Endodermal cell (in vitro differentiated cells): ENCODE data around the gene EP400. TPM values are rescaled to one million over a fixed set of nuclear protein-coding genes. Genes with fewer than 3 reads are reported as not detected.

ENCODE experiments used
- DNase-seq: peaks from one replicate; pipeline ENCODE4 v3.0.0-alpha.2; 2017
- H3K27ac ChIP-seq: 2 replicates; pipeline ENCODE4 v1.5.1; 2013; ENCODE audit warnings: mild to moderate bottlenecking, low read depth, low read length, moderate library complexity
- H3K27me3 ChIP-seq: 2 replicates; pipeline ENCODE4 v1.6.1; 2013; ENCODE audit warnings: mild to moderate bottlenecking, low read length, moderate library complexity; ENCODE audit not compliant: insufficient read depth, control insufficient read depth, poor library complexity, severe bottlenecking
- H3K36me3 ChIP-seq: 2 replicates; pipeline ENCODE4 v1.7.0; 2013; ENCODE audit warnings: mild to moderate bottlenecking, low read length, moderate library complexity; ENCODE audit not compliant: control insufficient read depth, insufficient read depth
- H3K4me1 ChIP-seq: one replicate; pipeline ENCODE4 v1.7.0; 2013; ENCODE audit warnings: low read length; ENCODE audit not compliant: control insufficient read depth, insufficient read depth
- H3K4me3 ChIP-seq: 2 replicates; pipeline ENCODE4 v1.5.1; 2013; ENCODE audit warnings: mild to moderate bottlenecking, low read length, moderate library complexity
- H3K9ac ChIP-seq: 2 replicates; pipeline ENCODE4 v1.6.1; 2013; ENCODE audit warnings: mild to moderate bottlenecking, low read length, moderate library complexity; ENCODE audit not compliant: poor library complexity, severe bottlenecking; ENCODE audit errors: extremely low read depth
- H3K9me3 ChIP-seq: 2 replicates; pipeline ENCODE4 v1.6.1; 2013; ENCODE audit warnings: mild to moderate bottlenecking, low read length, moderate library complexity; ENCODE audit not compliant: control insufficient read depth
- H3K27ac Mint-ChIP-seq: 2 replicates; pipeline ENCODE4 v1.8.0; 2020; ENCODE audit warnings: mixed read lengths
- H3K27me3 Mint-ChIP-seq: 2 replicates; pipeline ENCODE4 v1.8.0; 2021; ENCODE audit warnings: mild to moderate bottlenecking, mixed read lengths; ENCODE audit not compliant: insufficient read depth
- H3K36me3 Mint-ChIP-seq: 2 replicates; pipeline ENCODE4 v1.8.0; 2020; ENCODE audit warnings: low read depth, mixed read lengths
- H3K4me1 Mint-ChIP-seq: 2 replicates; pipeline ENCODE4 v1.8.0; 2020; ENCODE audit warnings: mixed read lengths
- H3K4me3 Mint-ChIP-seq: 2 replicates; pipeline ENCODE4 v1.8.0; 2020; ENCODE audit warnings: mild to moderate bottlenecking, moderate library complexity, mixed read lengths
- H3K9me3 Mint-ChIP-seq: 2 replicates; pipeline ENCODE4 v1.8.0; 2020; ENCODE audit warnings: mild to moderate bottlenecking, mixed read lengths
- WGBS, 2 experiments: methylation state at CpG; one replicate each; pipeline versions ENCODE4 v1.1.5 to v1.1.7; 2013; ENCODE audit warnings: missing lambda C conversion rate in 2 of 2, mixed read lengths in 1 of 2; ENCODE audit not compliant: insufficient coverage in 1 of 2, insufficient read length in 1 of 2; 5-methylcytosine and 5-hydroxymethylcytosine counted together
- total RNA-seq, 2 donors: library from RNA; stranded (reverse); fragmentation: NEBNext Ultra II Directional in 1 of 2; extraction: Animal tissue kit (Norgen Biotek cat#: 25700) in 1 of 2; gene quantifications; 2 replicates in 1 of 2; 3 replicates in 1 of 2; pipeline ENCODE4 v1.2.1, GENCODE V29; 2021
- TF ChIP-seq, protein P1 (sequence below): fragments of 200-600 bp; sonication (generic); conservative IDR thresholded peaks from 2 replicates; pipeline ENCODE4 v1.5.0; 2021; ENCODE audit warnings: antibody characterized with exemption, mild to moderate bottlenecking

Gene EP400
- total RNA-seq, 2 donors from 2014 or later: 64.7 to 78.3 TPM

DNA sequence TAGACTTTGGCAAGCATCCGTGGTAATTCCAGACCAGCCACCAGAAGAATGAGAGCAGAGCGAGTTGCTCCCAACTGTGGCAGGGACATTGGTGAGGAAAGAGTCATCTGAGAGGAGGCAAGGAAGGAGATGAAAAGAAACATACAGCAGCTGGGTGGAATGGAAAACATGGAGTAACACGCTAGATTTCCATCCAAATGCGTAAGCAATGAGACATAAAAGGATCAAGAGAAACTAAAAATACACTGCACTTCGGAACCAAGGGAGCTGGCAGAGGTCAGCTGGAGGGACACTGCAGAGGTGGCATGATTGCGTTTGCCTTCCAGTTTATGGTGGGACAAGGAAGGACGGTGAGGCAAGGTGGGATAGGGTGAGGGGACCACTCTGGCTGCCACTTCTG, 111.5 kb downstream of the EP400 start:
- DNase-seq: no peak
- no peaks in the 10 kb centered on the region for H3K27me3 Mint-ChIP-seq
- Histone ChIP-seq H3K9ac (no peak overlapping the region), H3K9me3 (no peaks in the 10 kb centered on the region), H3K36me3 (peaks cover 46% of the 10 kb centered on the region), H3K27ac (no peak overlapping the region), H3K4me1 (no peaks in the 10 kb centered on the region), H3K27me3 (no peaks in the 10 kb centered on the region), H3K4me3 (no peak overlapping the region)
- H3K4me3 Mint-ChIP-seq: no peak overlapping the region
- WGBS, 2 experiments: 93 to 96% methylated on average over 6 to 7 of the region's 7 CpGs
- no peak overlapping the region for H3K27ac Mint-ChIP-seq
- TF ChIP-seq, protein P1, sequence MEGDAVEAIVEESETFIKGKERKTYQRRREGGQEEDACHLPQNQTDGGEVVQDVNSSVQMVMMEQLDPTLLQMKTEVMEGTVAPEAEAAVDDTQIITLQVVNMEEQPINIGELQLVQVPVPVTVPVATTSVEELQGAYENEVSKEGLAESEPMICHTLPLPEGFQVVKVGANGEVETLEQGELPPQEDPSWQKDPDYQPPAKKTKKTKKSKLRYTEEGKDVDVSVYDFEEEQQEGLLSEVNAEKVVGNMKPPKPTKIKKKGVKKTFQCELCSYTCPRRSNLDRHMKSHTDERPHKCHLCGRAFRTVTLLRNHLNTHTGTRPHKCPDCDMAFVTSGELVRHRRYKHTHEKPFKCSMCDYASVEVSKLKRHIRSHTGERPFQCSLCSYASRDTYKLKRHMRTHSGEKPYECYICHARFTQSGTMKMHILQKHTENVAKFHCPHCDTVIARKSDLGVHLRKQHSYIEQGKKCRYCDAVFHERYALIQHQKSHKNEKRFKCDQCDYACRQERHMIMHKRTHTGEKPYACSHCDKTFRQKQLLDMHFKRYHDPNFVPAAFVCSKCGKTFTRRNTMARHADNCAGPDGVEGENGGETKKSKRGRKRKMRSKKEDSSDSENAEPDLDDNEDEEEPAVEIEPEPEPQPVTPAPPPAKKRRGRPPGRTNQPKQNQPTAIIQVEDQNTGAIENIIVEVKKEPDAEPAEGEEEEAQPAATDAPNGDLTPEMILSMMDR: no peak
- H3K36me3 Mint-ChIP-seq: peaks cover 73% of the 10 kb centered on the region
- H3K9me3 Mint-ChIP-seq: no peaks in the 10 kb centered on the region
- no peaks in the 10 kb centered on the region for H3K4me1 Mint-ChIP-seq

DNA sequence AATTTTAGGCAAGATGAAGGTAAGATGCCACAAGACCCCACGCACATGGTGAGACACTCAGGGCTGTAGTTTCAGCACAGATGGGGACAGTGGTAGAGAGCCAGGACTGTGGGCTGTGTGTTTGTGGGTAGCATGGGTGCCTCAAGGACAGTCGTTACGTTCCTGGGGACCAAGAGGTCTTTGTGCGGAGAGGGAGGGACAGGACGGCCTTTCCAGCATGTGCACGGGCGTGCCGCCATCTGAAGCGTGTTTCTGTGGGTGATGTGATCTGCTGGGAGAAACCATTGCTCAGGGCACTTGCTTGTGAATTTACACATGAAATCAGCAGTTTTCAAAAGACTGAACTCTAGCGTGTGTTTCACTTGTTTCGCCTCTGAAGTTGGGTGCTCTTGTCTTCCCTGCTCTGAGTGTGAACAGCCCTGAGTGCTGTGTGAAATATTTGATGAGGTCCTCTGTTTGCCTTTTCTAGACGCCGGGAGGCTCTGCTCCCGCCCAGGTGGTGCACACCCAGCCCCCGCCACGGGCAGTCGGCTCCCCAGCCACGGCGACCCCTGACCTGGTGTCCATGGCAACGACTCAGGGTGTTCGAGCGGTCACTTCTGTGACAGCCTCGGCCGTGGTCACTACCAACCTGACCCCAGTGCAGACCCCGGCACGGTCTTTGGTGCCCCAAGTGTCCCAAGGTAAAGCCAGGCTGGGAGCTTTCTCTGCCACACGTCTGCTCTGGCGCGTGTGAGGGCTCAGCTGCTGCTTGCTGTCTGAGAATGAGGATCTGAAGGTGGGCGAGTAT, 112.1 kb downstream of the EP400 start:
- Histone ChIP-seq H3K36me3 (peaks cover 46% of the 10 kb centered on the region), H3K4me1 (no peaks in the 10 kb centered on the region), H3K27ac (no peak overlapping the region), H3K27me3 (no peaks in the 10 kb centered on the region), H3K4me3 (no peak overlapping the region), H3K9me3 (no peaks in the 10 kb centered on the region), H3K9ac (no peak overlapping the region)
- TF ChIP-seq, protein P1: no peak
- H3K27me3 Mint-ChIP-seq: no peaks in the 10 kb centered on the region
- no peaks in the 10 kb centered on the region for H3K9me3 Mint-ChIP-seq
- 87 to 94% methylated on average over 20 to 30 of the region's 30 CpGs for WGBS, 2 experiments
- no peak overlapping the region for H3K27ac Mint-ChIP-seq
- H3K4me3 Mint-ChIP-seq: no peak overlapping the region
- H3K36me3 Mint-ChIP-seq: peaks cover 73% of the 10 kb centered on the region
- no peaks in the 10 kb centered on the region for H3K4me1 Mint-ChIP-seq
- DNase-seq: no peak

DNA sequence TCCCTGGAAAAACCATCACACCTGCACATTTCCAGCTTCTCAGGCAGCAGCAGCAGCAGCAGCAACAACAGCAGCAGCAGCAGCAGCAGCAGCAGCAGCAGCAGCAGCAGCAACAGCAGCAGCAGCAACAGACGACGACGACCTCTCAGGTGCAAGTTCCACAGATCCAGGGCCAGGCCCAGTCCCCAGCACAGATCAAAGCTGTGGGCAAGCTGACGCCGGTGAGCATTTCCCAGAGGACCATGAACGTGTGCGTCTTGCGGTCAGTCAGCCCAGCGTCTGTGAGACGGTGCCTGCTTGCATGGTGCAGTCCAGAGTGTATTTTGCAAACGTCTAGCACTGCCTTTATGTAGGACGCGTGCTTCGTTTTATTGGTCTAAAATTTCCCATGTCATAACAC, 112.7 kb downstream of the EP400 start:
- H3K36me3 Mint-ChIP-seq: peaks cover 72% of the 10 kb centered on the region
- Histone ChIP-seq H3K4me3 (no peak overlapping the region), H3K4me1 (no peaks in the 10 kb centered on the region), H3K9ac (no peak overlapping the region), H3K9me3 (no peaks in the 10 kb centered on the region), H3K36me3 (peaks cover 45% of the 10 kb centered on the region), H3K27ac (no peak overlapping the region), H3K27me3 (no peaks in the 10 kb centered on the region)
- no peak overlapping the region for H3K4me3 Mint-ChIP-seq
- no peak overlapping the region for H3K27ac Mint-ChIP-seq
- H3K4me1 Mint-ChIP-seq: no peaks in the 10 kb centered on the region
- no peaks in the 10 kb centered on the region for H3K27me3 Mint-ChIP-seq
- no peak for DNase-seq
- TF ChIP-seq, protein P1: no peak
- H3K9me3 Mint-ChIP-seq: no peaks in the 10 kb centered on the region
- 93 to 95% methylated on average over 14 of the region's 14 CpGs for WGBS, 2 experiments
